ENCODE data around the gene GATAD2A. TPM values are rescaled to one million over a fixed set of nuclear protein-coding genes. Genes with fewer than 3 reads are reported as not detected.
A peak's percentile ranks its signal among the peaks of the same experiment; 100 is the strongest.

GATAD2A gene
- total and polyA plus RNA-seq, 5 donors from 2014 or later = 8.1 to 134 (median 9.7) TPM

GRCh38 chr19:19427302-19427701 is 21.8 kb downstream of the GATAD2A start:
- Histone ChIP-seq H3K4me1 (ENCODE audit: control insufficient read depth, insufficient read depth, low read length, poor library complexity, severe bottlenecking) (peaks cover 52% of the 10 kb centered on the region), H3K36me3 (ENCODE audit: control insufficient read depth, insufficient read depth, low read length) (peaks cover 3% of the 10 kb centered on the region), H3K9me3 (ENCODE audit: control insufficient read depth in 2 of 2, low read length in 2 of 2) (no peaks in the 10 kb centered on the region), H3K27ac (ENCODE audit: insufficient read depth, low read length, poor library complexity, severe bottlenecking) (no peak overlapping the region), H3K4me3 (ENCODE audit: low read depth, low read length) (no peak overlapping the region), H3K27me3 (ENCODE audit: control insufficient read depth, insufficient read depth, low read length) (no peaks in the 10 kb centered on the region)
- Mint-ChIP-seq H3K36me3 (peaks cover 3% of the 10 kb centered on the region), H3K9me3 (no peaks in the 10 kb centered on the region), H3K27me3 (no peaks in the 10 kb centered on the region), H3K27ac (peak overlapping the region in 2 of 3 donors; percentile 79 to 87), H3K4me1 (peaks cover under 1 to 91% (median 44%) of the 10 kb centered on the region in 4 donors), H3K4me3 (peak overlapping the region in 2 of 4 donors; percentile 16 to 32)
- DNase-seq = no peak
- no peak for ATAC-seq (ENCODE audit: low read depth in 2 of 2)

GRCh38 chr19:19427944-19428343 is 22.5 kb downstream of the GATAD2A start:
- H3K4me1 Mint-ChIP-seq = peaks cover 7 to 92% (median 48%) of the 10 kb centered on the region in 4 donors
- H3K27me3 Mint-ChIP-seq = no peaks in the 10 kb centered on the region
- H3K36me3 Mint-ChIP-seq = peaks cover 3% of the 10 kb centered on the region
- peaks cover 53% of the 10 kb centered on the region for H3K4me1 ChIP-seq (ENCODE audit: control insufficient read depth, insufficient read depth, low read length, poor library complexity, severe bottlenecking)
- H3K36me3 ChIP-seq (ENCODE audit: control insufficient read depth, insufficient read depth, low read length) = peaks cover 3% of the 10 kb centered on the region
- no peak overlapping the region for H3K27ac ChIP-seq (ENCODE audit: insufficient read depth, low read length, poor library complexity, severe bottlenecking)
- no peak for ATAC-seq (ENCODE audit: low read depth in 2 of 2)
- DNase-seq = no peak
- no peak overlapping the region for H3K4me3 ChIP-seq (ENCODE audit: low read depth, low read length)
- H3K27ac Mint-ChIP-seq = peak overlapping the region; percentile 83 to 90 (median 85)
- no peaks in the 10 kb centered on the region for H3K9me3 Mint-ChIP-seq
- no peaks in the 10 kb centered on the region for H3K9me3 ChIP-seq (ENCODE audit: control insufficient read depth in 2 of 2, low read length in 2 of 2)
- H3K27me3 ChIP-seq (ENCODE audit: control insufficient read depth, insufficient read depth, low read length) = no peaks in the 10 kb centered on the region
- H3K4me3 Mint-ChIP-seq = peak overlapping the region in 1 of 4 donors; percentile 35

GRCh38 chr19:19428746-19429145 is 23.3 kb downstream of the GATAD2A start:
- Mint-ChIP-seq H3K36me3 (peaks cover 3% of the 10 kb centered on the region), H3K4me1 (peaks cover 12 to 92% (median 49%) of the 10 kb centered on the region in 4 donors), H3K9me3 (no peaks in the 10 kb centered on the region), H3K4me3 (no peak overlapping the region), H3K27ac (peak overlapping the region in 2 of 3 donors; percentile 23 to 90), H3K27me3 (no peaks in the 10 kb centered on the region)
- H3K4me3 ChIP-seq (ENCODE audit: low read depth, low read length) = no peak overlapping the region
- no peak overlapping the region for H3K27ac ChIP-seq (ENCODE audit: insufficient read depth, low read length, poor library complexity, severe bottlenecking)
- DNase-seq = no peak
- no peak for ATAC-seq (ENCODE audit: low read depth in 2 of 2)
- no peaks in the 10 kb centered on the region for H3K27me3 ChIP-seq (ENCODE audit: control insufficient read depth, insufficient read depth, low read length)
- H3K9me3 ChIP-seq (ENCODE audit: control insufficient read depth in 2 of 2, low read length in 2 of 2) = no peaks in the 10 kb centered on the region
- peaks cover 3% of the 10 kb centered on the region for H3K36me3 ChIP-seq (ENCODE audit: control insufficient read depth, insufficient read depth, low read length)
- peaks cover 48% of the 10 kb centered on the region for H3K4me1 ChIP-seq (ENCODE audit: control insufficient read depth, insufficient read depth, low read length, poor library complexity, severe bottlenecking)

GRCh38 chr19:19429361-19429760 is 23.9 kb downstream of the GATAD2A start:
- Histone ChIP-seq H3K4me3 (ENCODE audit: low read depth, low read length) (no peak overlapping the region), H3K27me3 (ENCODE audit: control insufficient read depth, insufficient read depth, low read length) (no peaks in the 10 kb centered on the region), H3K9me3 (ENCODE audit: control insufficient read depth in 2 of 2, low read length in 2 of 2) (no peaks in the 10 kb centered on the region), H3K27ac (ENCODE audit: insufficient read depth, low read length, poor library complexity, severe bottlenecking) (no peak overlapping the region), H3K36me3 (ENCODE audit: control insufficient read depth, insufficient read depth, low read length) (peaks cover 3% of the 10 kb centered on the region), H3K4me1 (ENCODE audit: control insufficient read depth, insufficient read depth, low read length, poor library complexity, severe bottlenecking) (peaks cover 46% of the 10 kb centered on the region)
- Mint-ChIP-seq H3K27ac (peak overlapping the region; percentile 49 to 90 (median 75)), H3K9me3 (no peaks in the 10 kb centered on the region), H3K36me3 (peaks cover 3% of the 10 kb centered on the region), H3K4me3 (peak overlapping the region in 1 of 4 donors; percentile 26), H3K27me3 (no peaks in the 10 kb centered on the region), H3K4me1 (peaks cover 12 to 92% (median 49%) of the 10 kb centered on the region in 4 donors)
- DNase-seq (no peak), ATAC-seq (ENCODE audit: low read depth in 2 of 2) (no peak)

GRCh38 chr19:19432732-19433131 is 27.3 kb downstream of the GATAD2A start:
- Mint-ChIP-seq H3K36me3 (peaks cover 7% of the 10 kb centered on the region), H3K27ac (peak overlapping the region; percentile 32 to 86 (median 81)), H3K9me3 (no peaks in the 10 kb centered on the region), H3K27me3 (no peaks in the 10 kb centered on the region), H3K4me1 (peaks cover 12 to 90% (median 44%) of the 10 kb centered on the region in 4 donors), H3K4me3 (peak overlapping the region in 2 of 4 donors; percentile 15 to 60)
- DNase-seq = no peak
- Histone ChIP-seq H3K9me3 (ENCODE audit: control insufficient read depth in 2 of 2, low read length in 2 of 2) (no peaks in the 10 kb centered on the region), H3K27ac (ENCODE audit: insufficient read depth, low read length, poor library complexity, severe bottlenecking) (no peak overlapping the region), H3K36me3 (ENCODE audit: control insufficient read depth, insufficient read depth, low read length) (peaks cover 5% of the 10 kb centered on the region), H3K27me3 (ENCODE audit: control insufficient read depth, insufficient read depth, low read length) (no peaks in the 10 kb centered on the region), H3K4me3 (ENCODE audit: low read depth, low read length) (no peak overlapping the region), H3K4me1 (ENCODE audit: control insufficient read depth, insufficient read depth, low read length, poor library complexity, severe bottlenecking) (peaks cover 18% of the 10 kb centered on the region)
- no peak for ATAC-seq (ENCODE audit: low read depth in 2 of 2)

- Histone ChIP-seq H3K4me1 (ENCODE audit: control insufficient read depth, insufficient read depth, low read length, poor library complexity, severe bottlenecking) (peaks cover 19% of the 10 kb centered on the region), H3K27ac (ENCODE audit: insufficient read depth, low read length, poor library complexity, severe bottlenecking) (no peak overlapping the region), H3K36me3 (ENCODE audit: control insufficient read depth, insufficient read depth, low read length) (peaks cover 3% of the 10 kb centered on the region), H3K27me3 (ENCODE audit: control insufficient read depth, insufficient read depth, low read length) (no peaks in the 10 kb centered on the region), H3K9me3 (ENCODE audit: control insufficient read depth in 2 of 2, low read length in 2 of 2) (no peaks in the 10 kb centered on the region), H3K4me3 (ENCODE audit: low read depth, low read length) (no peak overlapping the region)
- H3K36me3 Mint-ChIP-seq = peaks cover 7% of the 10 kb centered on the region
- peaks cover 12 to 89% (median 42%) of the 10 kb centered on the region in 4 donors for H3K4me1 Mint-ChIP-seq
- H3K27ac Mint-ChIP-seq = peak overlapping the region; percentile 63 to 86 (median 81)
- no peaks in the 10 kb centered on the region for H3K9me3 Mint-ChIP-seq
- ATAC-seq (ENCODE audit: low read depth in 2 of 2) = no peak
- H3K27me3 Mint-ChIP-seq = no peaks in the 10 kb centered on the region
- peak overlapping the region in 1 of 4 donors; percentile 24 for H3K4me3 Mint-ChIP-seq
- no peak for DNase-seq
Observed at GRCh38 chr19:19433666-19434213, 28.3 kb downstream of the GATAD2A start.

- H3K27me3 Mint-ChIP-seq = no peaks in the 10 kb centered on the region
- H3K4me3 Mint-ChIP-seq = no peak overlapping the region
- H3K27ac ChIP-seq (ENCODE audit: insufficient read depth, low read length, poor library complexity, severe bottlenecking) = no peak overlapping the region
- peak overlapping the region; percentile 63 to 86 (median 81) for H3K27ac Mint-ChIP-seq
- ATAC-seq (ENCODE audit: low read depth in 2 of 2) = no peak
- peaks cover 3% of the 10 kb centered on the region for H3K36me3 ChIP-seq (ENCODE audit: control insufficient read depth, insufficient read depth, low read length)
- DNase-seq = no peak
- H3K9me3 ChIP-seq (ENCODE audit: control insufficient read depth in 2 of 2, low read length in 2 of 2) = no peaks in the 10 kb centered on the region
- H3K9me3 Mint-ChIP-seq = peaks cover 0 to 2% (median 0%) of the 10 kb centered on the region in 7 donors
- H3K4me1 Mint-ChIP-seq = peaks cover 12 to 90% (median 45%) of the 10 kb centered on the region in 4 donors
- no peak overlapping the region for H3K4me3 ChIP-seq (ENCODE audit: low read depth, low read length)
- peaks cover 14% of the 10 kb centered on the region for H3K36me3 Mint-ChIP-seq
- H3K4me1 ChIP-seq (ENCODE audit: control insufficient read depth, insufficient read depth, low read length, poor library complexity, severe bottlenecking) = peaks cover 19% of the 10 kb centered on the region
- no peaks in the 10 kb centered on the region for H3K27me3 ChIP-seq (ENCODE audit: control insufficient read depth, insufficient read depth, low read length)
Observed at GRCh38 chr19:19434483-19435045, 29.1 kb downstream of the GATAD2A start.
